ENCODE results near the gene SYTL3.

GRCh38 chr6:158653577-158654354 is 3.9 kb downstream of the SYTL3 start:
- TF ChIP-seq CTCF (IDR thresholded peaks at IDR 0.05 in 4 of 5, conservative IDR thresholded peaks at IDR 0.05 in 1 of 5) (no peak), POLR2A (IDR thresholded peaks at IDR 0.05) (no peak)

Measured in gastrocnemius medialis (tissue), 4 donors.